NCI-H128 (cell line): Measurements from ENCODE around the gene CAMK2A.

Source experiments
- DNase-seq: peaks from one replicate; lab custom pipeline; 2025; ENCODE audit not compliant: unreplicated experiment; lab: John Stamatoyannopoulos, UW

The CAMK2A gene

GRCh38 chr5:150300496-150301169, 11.1 kb upstream of the CAMK2A start:
- no peak for DNase-seq

- DNase-seq: no peak
Observed at GRCh38 chr5:150299571-150300327, 10.2 kb upstream of the CAMK2A start.

DNA sequence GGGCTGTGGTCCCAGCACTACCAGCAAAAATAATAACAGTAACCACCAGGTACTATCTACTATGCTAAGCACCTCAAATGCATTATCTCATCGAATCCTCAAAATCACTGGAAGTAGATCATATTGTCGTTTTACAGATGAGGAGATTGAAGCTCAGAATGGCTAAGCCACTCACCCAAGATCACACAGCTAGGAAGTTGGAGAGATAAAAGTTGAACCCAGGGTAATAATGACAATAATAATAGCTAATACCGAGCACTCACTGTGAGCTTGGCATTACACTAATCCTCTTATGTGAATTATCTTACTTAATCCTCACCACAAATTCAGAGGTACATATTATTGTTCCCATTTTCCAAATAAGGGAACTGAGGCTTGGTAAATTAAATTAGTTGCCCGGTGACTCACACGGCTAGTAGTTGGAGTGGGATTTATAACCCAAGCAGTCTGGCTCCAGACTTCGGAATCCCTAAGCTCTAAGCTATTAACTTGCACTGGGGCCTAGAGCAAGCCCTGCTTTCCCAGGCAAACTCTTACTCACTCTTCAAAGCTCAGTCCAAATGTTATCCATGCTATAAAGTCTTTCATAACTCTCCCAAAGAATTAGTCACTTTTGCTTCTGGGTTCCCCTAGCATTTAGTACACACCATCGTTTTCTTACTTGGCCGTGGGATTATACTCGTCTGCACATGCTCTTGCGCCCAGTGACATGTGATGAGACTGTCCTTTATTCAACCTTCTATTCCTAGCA, 9.3 kb upstream of the CAMK2A start:
- no peak for DNase-seq

DNA sequence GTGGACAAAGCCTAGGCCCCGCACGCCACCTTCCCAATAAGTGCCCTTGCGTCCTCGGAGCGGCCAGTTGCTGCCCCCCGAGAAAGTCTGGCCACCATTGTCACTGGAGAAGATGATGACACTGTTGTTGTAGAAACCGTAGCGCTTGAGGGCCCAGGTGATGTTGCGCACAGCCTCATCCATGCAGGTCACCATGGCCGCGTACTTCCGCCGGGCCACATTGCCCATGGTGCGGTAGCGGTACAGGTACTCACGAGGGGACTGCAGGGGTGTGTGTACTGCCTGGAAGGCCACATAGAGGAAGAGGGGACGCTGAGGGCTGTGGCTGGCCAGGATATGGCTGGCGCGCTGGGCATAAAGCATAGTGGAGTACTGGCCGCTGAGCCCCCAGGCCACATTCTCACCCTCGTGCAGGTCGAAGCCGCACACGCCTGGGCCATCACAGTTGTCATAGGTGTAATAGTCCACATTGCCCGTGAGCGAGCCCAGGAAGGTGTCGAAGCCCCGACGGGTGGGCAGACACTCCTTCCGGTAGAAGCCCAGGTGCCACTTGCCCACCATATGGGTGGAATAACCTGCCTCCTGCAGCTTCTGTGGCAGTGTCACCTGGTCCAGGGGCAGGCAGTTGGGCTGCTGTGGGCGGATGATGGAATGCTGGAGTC, 8.5 kb upstream of the CAMK2A start:
- no peak for DNase-seq

DNA sequence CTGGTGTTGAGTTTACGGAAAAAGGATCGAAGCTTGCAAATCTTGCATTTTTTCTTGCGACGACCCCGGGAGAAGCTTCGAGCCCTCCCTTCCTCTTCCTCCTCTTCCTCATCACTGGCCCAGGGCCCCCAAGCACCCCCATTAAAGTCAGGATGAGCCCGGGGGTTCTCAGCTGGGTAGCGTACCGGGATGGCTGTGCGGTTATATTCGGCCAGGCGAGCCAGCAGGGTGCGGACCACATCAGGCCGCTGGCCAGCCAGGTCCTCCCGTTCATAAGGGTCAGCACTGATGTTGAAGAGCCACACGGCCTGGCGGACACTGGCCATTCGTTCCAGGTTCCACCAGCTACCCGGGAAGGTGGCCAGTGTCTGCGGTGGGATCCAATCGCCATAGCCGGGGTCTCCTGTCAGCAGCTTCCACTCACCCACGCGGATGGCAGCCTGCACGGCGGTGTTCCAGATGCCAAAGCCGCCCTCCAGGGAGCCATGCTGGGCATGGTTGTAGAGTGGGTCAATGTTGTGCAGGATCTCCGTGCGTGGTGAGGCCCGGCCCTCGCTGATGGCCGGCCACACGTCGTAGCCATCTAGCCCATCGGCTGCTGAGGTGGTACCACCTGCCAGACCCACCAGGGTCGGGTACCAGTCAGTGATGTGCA, 7.8 kb upstream of the CAMK2A start:
- no peak for DNase-seq

- no peak for DNase-seq
Observed at GRCh38 chr5:150296496-150296895, 6.9 kb upstream of the CAMK2A start.

- DNase-seq: no peak
Observed at GRCh38 chr5:150295741-150296486, 6.3 kb upstream of the CAMK2A start.

DNA sequence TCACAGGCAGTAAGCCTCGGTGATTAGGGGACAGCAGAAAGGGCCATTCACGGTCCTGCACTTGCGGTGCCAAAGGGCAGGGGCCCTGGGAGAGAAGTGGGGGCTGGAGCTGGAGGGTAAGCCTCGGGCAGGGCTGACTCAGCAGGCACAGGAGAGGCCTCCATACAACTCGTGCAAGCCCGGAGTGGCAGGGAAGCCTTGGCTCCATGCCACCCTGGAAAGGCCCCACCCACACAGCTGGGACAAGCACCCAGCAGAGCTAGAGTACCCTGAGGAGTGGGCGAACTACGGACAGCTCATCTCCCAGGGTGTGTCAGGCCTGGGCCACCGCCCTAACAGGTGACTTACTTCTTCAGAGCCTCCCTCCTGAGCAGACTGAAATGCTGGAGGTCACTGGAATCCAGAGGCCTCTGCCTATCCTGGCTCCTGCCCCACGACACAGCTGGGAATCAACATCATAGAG, 5.6 kb upstream of the CAMK2A start:
- DNase-seq: no peak

DNA sequence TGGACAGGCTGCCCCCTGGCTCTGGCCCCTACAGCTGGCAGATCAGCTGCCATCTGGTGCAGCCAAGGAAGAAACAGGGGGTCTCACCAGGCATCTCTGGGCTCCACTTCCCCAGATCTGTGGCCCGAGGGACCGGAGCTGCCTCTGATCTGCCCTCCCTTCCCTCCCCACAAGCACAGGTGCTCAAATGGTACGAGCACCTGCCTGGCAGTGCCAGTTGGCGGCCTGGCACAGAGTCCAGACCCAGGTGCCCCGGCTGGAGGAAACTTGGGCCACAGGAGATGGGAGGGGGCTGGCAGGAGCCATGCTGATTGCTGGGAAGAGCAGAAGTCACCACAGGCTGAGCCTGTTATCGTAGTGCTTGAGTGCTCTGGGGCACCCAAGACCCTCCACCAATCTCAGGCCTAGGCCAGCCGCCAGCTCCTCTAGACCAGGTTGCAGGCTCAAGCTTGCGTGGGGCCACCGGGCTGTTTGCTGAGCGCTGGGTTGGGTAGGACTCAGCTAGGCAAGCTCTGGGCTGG, 5.0 kb upstream of the CAMK2A start:
- no peak for DNase-seq

GRCh38 chr5:150293091-150293941, 3.7 kb upstream of the CAMK2A start:
- DNase-seq: no peak

- no peak for DNase-seq
Observed at GRCh38 chr5:150291388-150292385, 2.1 kb upstream of the CAMK2A start.

DNA sequence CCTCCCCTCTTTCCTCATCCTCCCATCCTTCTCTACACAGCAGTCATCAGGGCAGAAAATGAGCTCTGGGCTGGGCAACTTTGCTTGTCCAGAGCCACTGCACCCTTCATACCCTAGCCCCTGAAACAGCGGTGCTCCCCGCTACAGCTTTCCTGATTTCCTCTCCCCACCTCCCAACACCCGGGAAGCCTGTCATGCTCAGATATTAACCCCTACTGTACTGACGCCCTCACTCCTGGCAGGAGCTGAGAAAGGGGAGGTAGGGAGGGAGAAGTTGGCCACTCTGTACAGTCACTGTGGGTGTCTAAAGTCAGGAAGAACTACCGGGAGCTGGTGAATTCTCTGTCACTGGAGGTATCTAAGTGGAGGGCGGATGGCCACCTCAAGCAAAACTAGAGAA, 782 bp downstream of the CAMK2A start:
- DNase-seq: no peak

GRCh38 chr5:150288361-150288760, 1.2 kb downstream of the CAMK2A start:
- DNase-seq: no peak

DNA sequence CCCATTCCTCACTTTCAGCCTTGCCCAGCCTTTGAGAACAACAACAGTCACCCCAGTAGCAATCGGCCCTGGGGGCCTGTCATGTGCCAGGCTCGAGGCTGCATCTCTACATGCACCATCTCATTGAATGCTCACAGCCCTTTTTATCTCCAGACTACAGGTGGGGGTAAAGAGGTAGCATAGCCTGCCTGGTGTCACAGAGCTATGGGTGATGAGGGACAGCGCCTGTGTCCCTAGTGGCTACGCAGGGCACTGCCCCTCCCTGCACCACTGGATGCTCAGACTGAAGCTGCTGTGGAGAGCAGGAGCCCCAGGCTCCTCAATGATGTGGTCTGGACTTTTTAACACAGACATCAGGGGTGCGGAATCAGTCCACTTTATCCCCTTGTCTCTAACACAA, 2.8 kb downstream of the CAMK2A start:
- DNase-seq: no peak

DNA sequence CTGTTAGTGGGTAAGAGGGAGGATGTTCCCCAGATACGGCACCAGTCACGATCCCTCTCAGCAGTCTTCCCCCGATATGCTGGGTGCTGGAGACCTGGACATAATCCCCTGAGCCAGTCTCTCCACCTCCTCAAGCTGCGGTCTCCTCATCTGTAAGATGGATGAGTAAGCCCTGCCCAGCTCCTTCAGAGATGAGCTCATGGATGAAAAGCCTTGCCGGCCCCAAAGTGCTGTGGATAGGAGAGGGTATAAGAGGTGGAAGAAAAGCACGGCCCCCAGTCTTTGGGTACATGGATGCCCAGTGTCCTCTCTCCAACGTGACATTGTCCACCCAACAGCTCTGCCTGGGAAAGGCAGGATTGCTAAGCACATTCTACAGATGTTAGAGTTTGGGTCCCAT, 4.5 kb downstream of the CAMK2A start:
- DNase-seq: no peak

GRCh38 chr5:150284311-150284710, 5.3 kb downstream of the CAMK2A start:
- no peak for DNase-seq

DNA sequence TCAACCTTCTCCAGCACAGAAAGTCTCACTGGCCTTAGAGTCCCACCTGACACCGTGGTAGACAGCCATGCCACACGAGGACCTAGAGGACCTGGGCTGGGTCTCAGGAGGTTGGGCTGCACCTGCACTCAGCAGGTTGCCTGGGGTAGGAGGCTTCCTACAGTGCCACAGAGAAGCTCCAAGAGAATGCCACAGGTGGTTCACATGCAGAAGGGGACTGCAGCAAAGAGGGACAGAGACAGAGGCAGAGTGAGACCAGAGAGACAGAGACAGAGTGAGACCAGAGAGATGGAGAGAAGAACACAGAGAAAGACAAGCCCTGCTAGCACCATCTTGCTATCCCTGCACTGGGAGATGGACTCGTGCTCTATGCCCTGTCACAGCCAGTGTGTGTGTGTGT, 5.7 kb downstream of the CAMK2A start:
- DNase-seq: no peak

GRCh38 chr5:150281987-150282386, 7.6 kb downstream of the CAMK2A start:
- DNase-seq: no peak
